Progenitor cell of endocrine pancreas (in vitro differentiated cells): ENCODE results near the gene MBD5. TPM values are rescaled to one million over a fixed set of nuclear protein-coding genes. Genes with fewer than 3 reads are reported as not detected.

Source experiments
- DNase-seq: peaks from one replicate; pipeline ENCODE4 v3.0.0; 2021; ENCODE audit warnings: low spot score; ENCODE audit not compliant: unreplicated experiment
- H3K27ac Mint-ChIP-seq: 2 replicates; pipeline ENCODE4 v1.8.0; 2021; ENCODE audit warnings: mild to moderate bottlenecking, moderate library complexity, mixed read lengths
- H3K27me3 Mint-ChIP-seq: 2 replicates; pipeline ENCODE4 v1.8.0; 2021; ENCODE audit warnings: mixed read lengths
- H3K36me3 Mint-ChIP-seq: 2 replicates; pipeline ENCODE4 v1.8.0; 2022; ENCODE audit warnings: mixed read lengths; ENCODE audit not compliant: insufficient read depth
- H3K4me1 Mint-ChIP-seq: 2 replicates; pipeline ENCODE4 v1.8.0; 2021; ENCODE audit warnings: low read depth, mixed read lengths
- H3K4me3 Mint-ChIP-seq: 2 replicates; pipeline ENCODE4 v1.8.0; 2021; ENCODE audit warnings: low read depth, mild to moderate bottlenecking, moderate library complexity, mixed read lengths
- H3K9me3 Mint-ChIP-seq: 2 replicates; pipeline ENCODE4 v1.8.0; 2021; ENCODE audit warnings: low read depth, mixed read lengths
- CTCF ChIP-seq: fragments of 200-600 bp; sonication (generic); IDR thresholded peaks from one replicate; pipeline ENCODE4 v1.5.0; 2021; ENCODE audit warnings: antibody characterized with exemption, mild to moderate bottlenecking; ENCODE audit not compliant: unreplicated experiment
- total RNA-seq: library from RNA; stranded (reverse); gene quantifications from 2 replicates; pipeline ENCODE4 v1.2.1, GENCODE V29; 2021

The MBD5 gene
- total RNA-seq, 1 donor from 2014 or later, result 65.6 TPM

- Mint-ChIP-seq H3K27ac (no peak overlapping the region), H3K4me3 (no peak overlapping the region), H3K27me3 (no peaks in the 10 kb centered on the region), H3K9me3 (no peaks in the 10 kb centered on the region), H3K36me3 (no peaks in the 10 kb centered on the region), H3K4me1 (no peaks in the 10 kb centered on the region)
- TF ChIP-seq CTCF, result no peak
- DNase-seq, result no peak
Observed at GRCh38 chr2:148162871-148163270, 142.0 kb downstream of the MBD5 start.

- no peak for TF ChIP-seq CTCF
- H3K4me1 Mint-ChIP-seq, result no peaks in the 10 kb centered on the region
- DNase-seq, result no peak
- H3K27ac Mint-ChIP-seq, result no peak overlapping the region
- no peak overlapping the region for H3K4me3 Mint-ChIP-seq
- H3K9me3 Mint-ChIP-seq, result peaks cover 4% of the 10 kb centered on the region
- peaks cover 6% of the 10 kb centered on the region for H3K36me3 Mint-ChIP-seq
- no peaks in the 10 kb centered on the region for H3K27me3 Mint-ChIP-seq
Observed at GRCh38 chr2:148165975-148166374, 145.1 kb downstream of the MBD5 start.

- Mint-ChIP-seq H3K4me1 (no peaks in the 10 kb centered on the region), H3K4me3 (no peak overlapping the region), H3K9me3 (peaks cover 4% of the 10 kb centered on the region), H3K27me3 (no peaks in the 10 kb centered on the region), H3K36me3 (peaks cover 8% of the 10 kb centered on the region), H3K27ac (no peak overlapping the region)
- DNase-seq, result no peak
- TF ChIP-seq CTCF, result no peak
Observed at GRCh38 chr2:148167241-148167766, 146.4 kb downstream of the MBD5 start.

GRCh38 chr2:148167855-148168254 lies 147.0 kb downstream of the MBD5 start:
- Mint-ChIP-seq H3K9me3 (peaks cover 4% of the 10 kb centered on the region), H3K36me3 (peaks cover 10% of the 10 kb centered on the region), H3K27me3 (no peaks in the 10 kb centered on the region), H3K4me3 (no peak overlapping the region), H3K4me1 (no peaks in the 10 kb centered on the region), H3K27ac (no peak overlapping the region)
- no peak for TF ChIP-seq CTCF
- no peak for DNase-seq

GRCh38 chr2:148172131-148172753 lies 151.4 kb downstream of the MBD5 start:
- TF ChIP-seq CTCF, result no peak
- Mint-ChIP-seq H3K36me3 (peaks cover 11% of the 10 kb centered on the region), H3K4me3 (no peak overlapping the region), H3K27me3 (no peaks in the 10 kb centered on the region), H3K9me3 (peaks cover 4% of the 10 kb centered on the region), H3K4me1 (no peaks in the 10 kb centered on the region), H3K27ac (no peak overlapping the region)
- no peak for DNase-seq
